Neural crest cell (in vitro differentiated cells): ENCODE data around the gene SIRT1. TPM values are rescaled to one million over a fixed set of nuclear protein-coding genes. Genes with fewer than 3 reads are reported as not detected.

Experiments used
- DNase-seq: peaks from one replicate; pipeline ENCODE4 v3.0.0; 2021; ENCODE audit warnings: low read depth, mixed read lengths, low spot score
- H3K27ac Mint-ChIP-seq: one replicate; pipeline ENCODE4 v1.8.0; 2021; ENCODE audit warnings: mild to moderate bottlenecking, mixed read lengths; ENCODE audit not compliant: unreplicated experiment
- H3K27me3 Mint-ChIP-seq: 2 replicates; pipeline ENCODE4 v1.8.0; 2021; ENCODE audit warnings: low read depth, mild to moderate bottlenecking, mixed read lengths
- H3K36me3 Mint-ChIP-seq: 2 replicates; pipeline ENCODE4 v1.8.0; 2021; ENCODE audit warnings: low read depth, mild to moderate bottlenecking, mixed read lengths
- H3K4me1 Mint-ChIP-seq: 2 replicates; pipeline ENCODE4 v1.8.0; 2021; ENCODE audit warnings: mixed read lengths
- H3K4me3 Mint-ChIP-seq: one replicate; pipeline ENCODE4 v1.8.0; 2021; ENCODE audit warnings: mild to moderate bottlenecking, mixed read lengths
- H3K9me3 Mint-ChIP-seq: 2 replicates; pipeline ENCODE4 v1.8.0; 2021; ENCODE audit warnings: mixed read lengths
- CTCF ChIP-seq: fragments of 200-600 bp; sonication (generic); conservative IDR thresholded peaks from 2 replicates; pipeline ENCODE4 v1.5.0; 2021; ENCODE audit warnings: antibody characterized with exemption, mild to moderate bottlenecking
- total RNA-seq: library from RNA; stranded (reverse); gene quantifications from 2 replicates; pipeline ENCODE4 v1.2.1, GENCODE V29; 2021

The SIRT1 gene
- total RNA-seq, 1 donor from 2014 or later = 30.9 TPM

- Mint-ChIP-seq H3K9me3 (no peaks in the 10 kb centered on the region), H3K36me3 (peaks cover 9% of the 10 kb centered on the region), H3K27ac (peak overlapping the region; percentile 95), H3K4me3 (peak overlapping the region; percentile 93), H3K27me3 (no peaks in the 10 kb centered on the region), H3K4me1 (peaks cover 23% of the 10 kb centered on the region)
- TF ChIP-seq CTCF = no peak
- no peak for DNase-seq
Observed at GRCh38 chr10:67883710-67884312, 645 bp upstream of the SIRT1 start.

- Mint-ChIP-seq H3K4me3 (peak overlapping the region; percentile 97), H3K4me1 (peaks cover 23% of the 10 kb centered on the region), H3K36me3 (peaks cover 18% of the 10 kb centered on the region), H3K9me3 (no peaks in the 10 kb centered on the region), H3K27ac (peak overlapping the region; percentile 94), H3K27me3 (no peaks in the 10 kb centered on the region)
- TF ChIP-seq CTCF = no peak
- DNase-seq = peak; percentile 60
Observed at GRCh38 chr10:67884842-67885670, 600 bp downstream of the SIRT1 start.

GRCh38 chr10:67893637-67894036 lies 9.2 kb downstream of the SIRT1 start:
- Mint-ChIP-seq H3K36me3 (peaks cover 14% of the 10 kb centered on the region), H3K4me1 (peaks cover 1% of the 10 kb centered on the region), H3K27ac (no peak overlapping the region), H3K9me3 (no peaks in the 10 kb centered on the region), H3K27me3 (no peaks in the 10 kb centered on the region), H3K4me3 (no peak overlapping the region)
- no peak for TF ChIP-seq CTCF
- no peak for DNase-seq

- no peak overlapping the region for H3K4me3 Mint-ChIP-seq
- no peaks in the 10 kb centered on the region for H3K4me1 Mint-ChIP-seq
- H3K36me3 Mint-ChIP-seq = peaks cover 15% of the 10 kb centered on the region
- no peak for TF ChIP-seq CTCF
- no peak for DNase-seq
- no peaks in the 10 kb centered on the region for H3K27me3 Mint-ChIP-seq
- no peaks in the 10 kb centered on the region for H3K9me3 Mint-ChIP-seq
- no peak overlapping the region for H3K27ac Mint-ChIP-seq
Observed at GRCh38 chr10:67903581-67903980, 19.1 kb downstream of the SIRT1 start.

GRCh38 chr10:67912331-67912946 lies 28.0 kb downstream of the SIRT1 start:
- H3K4me3 Mint-ChIP-seq = no peak overlapping the region
- H3K36me3 Mint-ChIP-seq = peaks cover 12% of the 10 kb centered on the region
- no peak for DNase-seq
- no peaks in the 10 kb centered on the region for H3K4me1 Mint-ChIP-seq
- TF ChIP-seq CTCF = no peak
- no peaks in the 10 kb centered on the region for H3K27me3 Mint-ChIP-seq
- no peaks in the 10 kb centered on the region for H3K9me3 Mint-ChIP-seq
- no peak overlapping the region for H3K27ac Mint-ChIP-seq
